Left kidney (tissue), 2 donors: ENCODE data around the gene ITGA1. TPM values are rescaled to one million over a fixed set of nuclear protein-coding genes. Genes with fewer than 3 reads are reported as not detected.

Experiments used
- DNase-seq: peaks from one replicate; pipeline ENCODE4 v3.0.0-alpha.2; 2013
- polyA plus RNA-seq: library from polyadenylated mRNA; unstranded; fragments of 120-200 nt; gene quantifications from one replicate; pipeline ENCODE4 v1.2.1, GENCODE V29; 2013; ENCODE audit not compliant: insufficient read length

Gene ITGA1
- polyA plus RNA-seq, 1 donor: 60.0 TPM

GRCh38 chr5:52997424-52997823, 209.7 kb downstream of the ITGA1 start:
- no peak for DNase-seq

GRCh38 chr5:52998552-52999313, 211.0 kb downstream of the ITGA1 start:
- DNase-seq: no peak

GRCh38 chr5:52999344-52999949, 211.7 kb downstream of the ITGA1 start:
- no peak for DNase-seq

GRCh38 chr5:53001541-53001940, 213.8 kb downstream of the ITGA1 start:
- no peak for DNase-seq

- no peak for DNase-seq
Observed at GRCh38 chr5:53002491-53002890, 214.8 kb downstream of the ITGA1 start.

GRCh38 chr5:53003144-53003543, 215.4 kb downstream of the ITGA1 start:
- DNase-seq: no peak

GRCh38 chr5:53006911-53007890, 219.5 kb downstream of the ITGA1 start:
- DNase-seq: no peak

- DNase-seq: no peak
Observed at GRCh38 chr5:53008751-53009150, 221.0 kb downstream of the ITGA1 start.

Other genes starting within 250 kb of the ITGA1 start
- 26.7 TPM for gene PELO, start within 50 bp of the ITGA1 start, polyA plus RNA-seq
- 32.4 TPM for gene ITGA2, start 201.4 kb downstream of the ITGA1 start, polyA plus RNA-seq